C4-2B (cell line): ENCODE measurements around the gene THRB.

Experiments
- ZFX ChIP-seq: fragments of 450-650 bp; IDR thresholded peaks from 2 replicates; pipeline ENCODE4 v1.6.1; 2017
- TF ChIP-seq, protein P1 (sequence below): fragments of 450-650 bp; conservative IDR thresholded peaks from 2 replicates; pipeline ENCODE4 v1.5.1; 2017; ENCODE audit warnings: mild to moderate bottlenecking

GRCh38 chr3:24184528-24185176 lies 310.0 kb downstream of the THRB start:
- TF ChIP-seq, protein P1, sequence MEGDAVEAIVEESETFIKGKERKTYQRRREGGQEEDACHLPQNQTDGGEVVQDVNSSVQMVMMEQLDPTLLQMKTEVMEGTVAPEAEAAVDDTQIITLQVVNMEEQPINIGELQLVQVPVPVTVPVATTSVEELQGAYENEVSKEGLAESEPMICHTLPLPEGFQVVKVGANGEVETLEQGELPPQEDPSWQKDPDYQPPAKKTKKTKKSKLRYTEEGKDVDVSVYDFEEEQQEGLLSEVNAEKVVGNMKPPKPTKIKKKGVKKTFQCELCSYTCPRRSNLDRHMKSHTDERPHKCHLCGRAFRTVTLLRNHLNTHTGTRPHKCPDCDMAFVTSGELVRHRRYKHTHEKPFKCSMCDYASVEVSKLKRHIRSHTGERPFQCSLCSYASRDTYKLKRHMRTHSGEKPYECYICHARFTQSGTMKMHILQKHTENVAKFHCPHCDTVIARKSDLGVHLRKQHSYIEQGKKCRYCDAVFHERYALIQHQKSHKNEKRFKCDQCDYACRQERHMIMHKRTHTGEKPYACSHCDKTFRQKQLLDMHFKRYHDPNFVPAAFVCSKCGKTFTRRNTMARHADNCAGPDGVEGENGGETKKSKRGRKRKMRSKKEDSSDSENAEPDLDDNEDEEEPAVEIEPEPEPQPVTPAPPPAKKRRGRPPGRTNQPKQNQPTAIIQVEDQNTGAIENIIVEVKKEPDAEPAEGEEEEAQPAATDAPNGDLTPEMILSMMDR: no peak
- no peak for TF ChIP-seq ZFX
